ENCODE results near the gene PCNP.

DNA sequence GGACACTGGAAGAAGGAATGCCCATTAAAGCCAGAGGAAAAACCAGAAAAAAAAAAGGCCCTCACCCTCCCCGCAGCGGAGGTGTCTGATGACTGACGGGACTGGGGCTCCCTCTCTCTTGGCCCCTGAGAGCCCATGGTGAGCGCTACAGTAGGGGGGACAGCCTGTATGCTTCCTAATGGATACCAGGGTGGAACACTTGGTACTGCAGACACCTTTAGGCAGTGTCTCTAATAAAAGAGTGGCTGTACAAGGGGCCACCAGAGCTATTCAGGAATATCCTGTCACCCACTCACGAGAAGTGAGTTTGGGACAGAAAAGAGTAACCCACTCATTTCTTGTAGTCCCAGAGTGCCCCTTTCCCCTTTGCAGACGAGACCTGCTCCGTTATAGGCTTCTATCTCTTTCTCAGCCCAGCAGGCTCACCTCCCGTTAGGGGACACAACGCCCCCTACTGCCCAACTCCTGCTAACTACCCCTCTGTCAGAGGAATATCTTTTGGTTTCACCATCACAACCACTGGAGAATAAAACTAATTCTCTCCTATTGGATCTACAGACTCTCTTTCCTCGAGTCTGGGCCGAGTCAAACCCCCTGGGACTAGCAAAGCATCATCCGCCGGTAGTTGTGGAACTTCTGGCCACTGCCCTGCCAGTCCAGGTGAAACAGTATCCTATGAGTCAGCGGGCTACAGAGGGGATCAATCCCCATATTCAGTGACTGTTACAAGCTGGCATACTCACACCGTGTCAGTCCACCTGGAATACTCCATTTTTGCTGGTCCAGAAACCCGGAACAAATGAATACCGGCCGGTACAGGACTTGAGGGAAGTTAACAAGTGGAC, 62.2 kb downstream of the PCNP start:
- TF ChIP-seq, protein P1, sequence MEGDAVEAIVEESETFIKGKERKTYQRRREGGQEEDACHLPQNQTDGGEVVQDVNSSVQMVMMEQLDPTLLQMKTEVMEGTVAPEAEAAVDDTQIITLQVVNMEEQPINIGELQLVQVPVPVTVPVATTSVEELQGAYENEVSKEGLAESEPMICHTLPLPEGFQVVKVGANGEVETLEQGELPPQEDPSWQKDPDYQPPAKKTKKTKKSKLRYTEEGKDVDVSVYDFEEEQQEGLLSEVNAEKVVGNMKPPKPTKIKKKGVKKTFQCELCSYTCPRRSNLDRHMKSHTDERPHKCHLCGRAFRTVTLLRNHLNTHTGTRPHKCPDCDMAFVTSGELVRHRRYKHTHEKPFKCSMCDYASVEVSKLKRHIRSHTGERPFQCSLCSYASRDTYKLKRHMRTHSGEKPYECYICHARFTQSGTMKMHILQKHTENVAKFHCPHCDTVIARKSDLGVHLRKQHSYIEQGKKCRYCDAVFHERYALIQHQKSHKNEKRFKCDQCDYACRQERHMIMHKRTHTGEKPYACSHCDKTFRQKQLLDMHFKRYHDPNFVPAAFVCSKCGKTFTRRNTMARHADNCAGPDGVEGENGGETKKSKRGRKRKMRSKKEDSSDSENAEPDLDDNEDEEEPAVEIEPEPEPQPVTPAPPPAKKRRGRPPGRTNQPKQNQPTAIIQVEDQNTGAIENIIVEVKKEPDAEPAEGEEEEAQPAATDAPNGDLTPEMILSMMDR (IDR thresholded peaks at IDR 0.05): peak in 3 of 5 experiments; percentile 37 to 43 (median 39)
- TF ChIP-seq POLR2A (IDR thresholded peaks at IDR 0.05): no peak

All from tibial nerve (tissue), 3 donors.